ENCODE data around the gene GALNT1. TPM values are rescaled to one million over a fixed set of nuclear protein-coding genes. Genes with fewer than 3 reads are reported as not detected.

The GALNT1 gene
- total RNA-seq, 2 experiments from 2014 or later: 49.5 to 51.8 TPM

GRCh38 chr18:35695384-35695783, 113.8 kb downstream of the GALNT1 start:
- Mint-ChIP-seq H3K27ac (no peak overlapping the region), H3K4me3 (no peak overlapping the region), H3K27me3 (no peaks in the 10 kb centered on the region), H3K9me3 (no peaks in the 10 kb centered on the region), H3K36me3 (peaks cover 9% of the 10 kb centered on the region), H3K4me1 (no peaks in the 10 kb centered on the region)
- DNase-seq: no peak

- H3K27ac Mint-ChIP-seq: no peak overlapping the region
Measured at GRCh38 chr18:35695803-35696202, 114.3 kb downstream of the GALNT1 start.

GRCh38 chr18:35696307-35696706, 114.8 kb downstream of the GALNT1 start:
- Mint-ChIP-seq H3K4me1 (no peaks in the 10 kb centered on the region), H3K4me3 (no peak overlapping the region), H3K36me3 (peaks cover 9% of the 10 kb centered on the region), H3K27me3 (no peaks in the 10 kb centered on the region), H3K27ac (no peak overlapping the region), H3K9me3 (no peaks in the 10 kb centered on the region)
- DNase-seq: no peak

More at GRCh38 chr18:35695803-35696202, 114.3 kb downstream of the GALNT1 start:
- Mint-ChIP-seq H3K9me3 (no peaks in the 10 kb centered on the region), H3K27me3 (no peaks in the 10 kb centered on the region), H3K4me3 (no peak overlapping the region), H3K36me3 (peaks cover 9% of the 10 kb centered on the region), H3K4me1 (no peaks in the 10 kb centered on the region)
- DNase-seq: no peak

- H3K36me3 Mint-ChIP-seq: peaks cover 9% of the 10 kb centered on the region
- H3K4me1 Mint-ChIP-seq: no peaks in the 10 kb centered on the region
- H3K9me3 Mint-ChIP-seq: no peaks in the 10 kb centered on the region
- H3K27me3 Mint-ChIP-seq: no peaks in the 10 kb centered on the region
- no peak overlapping the region for H3K4me3 Mint-ChIP-seq
- no peak overlapping the region for H3K27ac Mint-ChIP-seq
- DNase-seq: no peak
Measured at GRCh38 chr18:35697869-35698268, 116.3 kb downstream of the GALNT1 start.

GRCh38 chr18:35703043-35703688, 121.6 kb downstream of the GALNT1 start:
- DNase-seq: no peak
- Mint-ChIP-seq H3K36me3 (peaks cover 17% of the 10 kb centered on the region), H3K4me3 (no peak overlapping the region), H3K4me1 (no peaks in the 10 kb centered on the region), H3K9me3 (no peaks in the 10 kb centered on the region), H3K27me3 (no peaks in the 10 kb centered on the region), H3K27ac (no peak overlapping the region)

- no peak overlapping the region for H3K27ac Mint-ChIP-seq
- peaks cover 20% of the 10 kb centered on the region for H3K36me3 Mint-ChIP-seq
- H3K4me3 Mint-ChIP-seq: no peak overlapping the region
- H3K9me3 Mint-ChIP-seq: no peaks in the 10 kb centered on the region
- H3K4me1 Mint-ChIP-seq: no peaks in the 10 kb centered on the region
- DNase-seq: no peak
- no peaks in the 10 kb centered on the region for H3K27me3 Mint-ChIP-seq
Measured at GRCh38 chr18:35705988-35706387, 124.4 kb downstream of the GALNT1 start.

GRCh38 chr18:35707247-35707646, 125.7 kb downstream of the GALNT1 start:
- Mint-ChIP-seq H3K27me3 (no peaks in the 10 kb centered on the region), H3K4me3 (no peak overlapping the region), H3K4me1 (no peaks in the 10 kb centered on the region), H3K9me3 (no peaks in the 10 kb centered on the region), H3K36me3 (peaks cover 30% of the 10 kb centered on the region), H3K27ac (no peak overlapping the region)
- no peak for DNase-seq

- DNase-seq: no peak
- Mint-ChIP-seq H3K4me3 (no peak overlapping the region), H3K9me3 (no peaks in the 10 kb centered on the region), H3K36me3 (peaks cover 34% of the 10 kb centered on the region), H3K27me3 (no peaks in the 10 kb centered on the region), H3K27ac (no peak overlapping the region), H3K4me1 (no peaks in the 10 kb centered on the region)
Measured at GRCh38 chr18:35707674-35708073, 126.1 kb downstream of the GALNT1 start.

- Mint-ChIP-seq H3K36me3 (peaks cover 42% of the 10 kb centered on the region), H3K27me3 (no peaks in the 10 kb centered on the region), H3K4me1 (no peaks in the 10 kb centered on the region), H3K4me3 (no peak overlapping the region), H3K9me3 (peaks cover 6% of the 10 kb centered on the region), H3K27ac (no peak overlapping the region)
- no peak for DNase-seq
Measured at GRCh38 chr18:35710581-35710980, 129.0 kb downstream of the GALNT1 start.

GRCh38 chr18:35711227-35711626, 129.7 kb downstream of the GALNT1 start:
- DNase-seq: no peak
- Mint-ChIP-seq H3K4me1 (no peaks in the 10 kb centered on the region), H3K27me3 (no peaks in the 10 kb centered on the region), H3K4me3 (no peak overlapping the region), H3K27ac (no peak overlapping the region), H3K9me3 (peaks cover 6% of the 10 kb centered on the region), H3K36me3 (peaks cover 38% of the 10 kb centered on the region)

GRCh38 chr18:35713545-35713944, 132.0 kb downstream of the GALNT1 start:
- Mint-ChIP-seq H3K36me3 (peaks cover 38% of the 10 kb centered on the region), H3K4me3 (no peak overlapping the region), H3K9me3 (peaks cover 13% of the 10 kb centered on the region), H3K27me3 (no peaks in the 10 kb centered on the region), H3K4me1 (no peaks in the 10 kb centered on the region), H3K27ac (no peak overlapping the region)
- no peak for DNase-seq

GRCh38 chr18:35714539-35714938, 133.0 kb downstream of the GALNT1 start:
- H3K36me3 Mint-ChIP-seq: peaks cover 34% of the 10 kb centered on the region
- no peak overlapping the region for H3K27ac Mint-ChIP-seq
- no peaks in the 10 kb centered on the region for H3K27me3 Mint-ChIP-seq
- H3K4me1 Mint-ChIP-seq: no peaks in the 10 kb centered on the region
- no peak overlapping the region for H3K4me3 Mint-ChIP-seq
- DNase-seq: no peak
- H3K9me3 Mint-ChIP-seq: peaks cover 17% of the 10 kb centered on the region

GRCh38 chr18:35715139-35715538, 133.6 kb downstream of the GALNT1 start:
- DNase-seq: no peak
- no peak overlapping the region for H3K27ac Mint-ChIP-seq
- no peak overlapping the region for H3K4me3 Mint-ChIP-seq
- no peaks in the 10 kb centered on the region for H3K4me1 Mint-ChIP-seq
- H3K36me3 Mint-ChIP-seq: peaks cover 33% of the 10 kb centered on the region
- H3K9me3 Mint-ChIP-seq: peaks cover 17% of the 10 kb centered on the region
- H3K27me3 Mint-ChIP-seq: no peaks in the 10 kb centered on the region

- Mint-ChIP-seq H3K4me3 (no peak overlapping the region), H3K9me3 (peaks cover 17% of the 10 kb centered on the region), H3K27ac (no peak overlapping the region), H3K27me3 (peaks cover 3% of the 10 kb centered on the region), H3K36me3 (peaks cover 25% of the 10 kb centered on the region), H3K4me1 (no peaks in the 10 kb centered on the region)
- no peak for DNase-seq
Measured at GRCh38 chr18:35716169-35716831, 134.8 kb downstream of the GALNT1 start.

GRCh38 chr18:35717182-35717581, 135.6 kb downstream of the GALNT1 start:
- no peak for DNase-seq
- Mint-ChIP-seq H3K27ac (no peak overlapping the region), H3K36me3 (peaks cover 17% of the 10 kb centered on the region), H3K4me1 (no peaks in the 10 kb centered on the region), H3K9me3 (peaks cover 17% of the 10 kb centered on the region), H3K4me3 (no peak overlapping the region), H3K27me3 (peaks cover 5% of the 10 kb centered on the region)

Data from activated naive CD8-positive, alpha-beta T cell treated with anti-CD3 and anti-CD28 coated beads for 36 hours (primary cell).